MM.1S (cell line): ENCODE measurements around the gene NSF.

Experiments used
- DNase-seq: peaks from one replicate; pipeline ENCODE4 v3.0.0-alpha.2; 2015
- H2AFZ ChIP-seq: fragments of 300-600 bp; sonication (generic); 2 replicates; pipeline ENCODE4 v1.6.0; 2016; ENCODE audit warnings: antibody characterized with exemption, low read length
- H3F3A ChIP-seq: fragments of 300-600 bp; sonication (generic); 2 replicates; pipeline ENCODE4 v1.6.1; 2016; ENCODE audit warnings: mild to moderate bottlenecking, antibody characterized with exemption, low read length, moderate library complexity, mixed read lengths; ENCODE audit not compliant: insufficient read depth
- H3K27ac ChIP-seq: fragments of 300-600 bp; sonication (generic); 2 replicates; pipeline ENCODE4 v1.5.1; 2016; ENCODE audit warnings: mild to moderate bottlenecking, low read length
- H3K27me3 ChIP-seq: fragments of 300-600 bp; sonication (generic); replicated peaks from 2 replicates; pipeline ENCODE4 v1.6.0; 2016; ENCODE audit warnings: low read length; ENCODE audit not compliant: insufficient read depth
- H3K36me3 ChIP-seq: fragments of 300-600 bp; sonication (generic); replicated peaks from 2 replicates; pipeline ENCODE4 v1.6.1; 2016; ENCODE audit warnings: mild to moderate bottlenecking, low read length, mixed read lengths; ENCODE audit not compliant: insufficient read depth
- H3K4me1 ChIP-seq: fragments of 300-600 bp; sonication (generic); 2 replicates; pipeline ENCODE4 v1.6.1; 2016; ENCODE audit warnings: low read length, mixed read lengths
- H3K4me2 ChIP-seq: fragments of 300-600 bp; sonication (generic); 2 replicates; pipeline ENCODE4 v1.6.0; 2016; ENCODE audit warnings: low read depth, low read length
- H3K4me3 ChIP-seq: fragments of 300-600 bp; sonication (generic); 2 replicates; pipeline ENCODE4 v1.5.1; 2016; ENCODE audit warnings: low read length, mixed read lengths
- H3K79me2 ChIP-seq: fragments of 300-600 bp; sonication (generic); 2 replicates; pipeline ENCODE4 v1.6.1; 2016; ENCODE audit warnings: mixed run types, low read length, mixed read lengths
- H3K9ac ChIP-seq: fragments of 300-600 bp; sonication (generic); 2 replicates; pipeline ENCODE4 v1.6.1; 2016; ENCODE audit warnings: low read length, mixed read lengths
- H3K9me2 ChIP-seq: fragments of 300-600 bp; sonication (generic); replicated peaks from 2 replicates; pipeline ENCODE4 v1.6.1; 2016; ENCODE audit warnings: mild to moderate bottlenecking, low read length, mixed read lengths; ENCODE audit not compliant: insufficient read depth
- H3K9me3 ChIP-seq: fragments of 300-600 bp; sonication (generic); replicated peaks from 2 replicates; pipeline ENCODE4 v1.6.1; 2016; ENCODE audit warnings: mild to moderate bottlenecking, low read length, mixed read lengths; ENCODE audit not compliant: insufficient read depth
- H4K20me1 ChIP-seq: fragments of 300-600 bp; sonication (generic); 2 replicates; pipeline ENCODE4 v1.6.1; 2016; ENCODE audit warnings: mild to moderate bottlenecking, low read length, moderate library complexity, mixed read lengths; ENCODE audit not compliant: insufficient read depth
- CTCF ChIP-seq: fragments of 300-600 bp; sonication (generic); IDR thresholded peaks from 2 replicates; pipeline ENCODE4 v1.5.1; 2016; ENCODE audit warnings: antibody characterized with exemption, low read length, mixed read lengths
- EZH2 ChIP-seq: fragments of 300-600 bp; sonication (generic); optimal IDR thresholded peaks from 2 replicates; pipeline ENCODE3; 2017; ENCODE audit warnings: low read depth, mild to moderate bottlenecking, antibody characterized with exemption, low read length, mixed read lengths
- EZH2phosphoT487 ChIP-seq: fragments of 300-600 bp; sonication (generic); IDR thresholded peaks from 2 replicates; pipeline ENCODE4 v1.6.1; 2018; ENCODE audit warnings: antibody characterized with exemption, low read length

NSF gene

DNA sequence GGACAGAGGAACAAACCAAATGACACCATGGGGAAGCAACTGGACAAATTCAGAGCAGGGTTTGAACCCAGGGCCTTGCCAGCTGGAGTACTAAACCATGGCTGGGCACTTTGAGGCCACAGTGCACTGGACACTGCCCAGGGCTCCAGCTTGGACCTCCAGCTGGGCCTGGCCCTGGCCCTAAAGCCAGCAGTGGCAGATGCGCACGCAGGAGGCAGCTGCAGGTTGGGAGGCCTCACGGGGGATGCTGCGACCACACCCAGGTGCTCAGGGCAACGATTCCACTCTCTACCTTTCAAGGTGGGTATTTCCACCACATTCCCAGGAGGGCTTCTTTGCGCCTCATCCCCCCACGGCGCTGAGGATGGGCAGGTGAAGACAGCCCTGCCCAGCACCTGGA, 199.1 kb downstream of the NSF start:
- DNase-seq = no peak
- no peak overlapping the region for H3K4me2 ChIP-seq
- H4K20me1 ChIP-seq = no peaks in the 10 kb centered on the region
- H3K36me3 ChIP-seq = no peaks in the 10 kb centered on the region
- TF ChIP-seq EZH2phosphoT487 = no peak
- no peak for TF ChIP-seq CTCF
- TF ChIP-seq EZH2 = no peak
- H3F3A ChIP-seq = no peaks in the 10 kb centered on the region
- no peak overlapping the region for H3K9ac ChIP-seq
- H3K27me3 ChIP-seq = peaks cover 17% of the 10 kb centered on the region
- no peaks in the 10 kb centered on the region for H3K9me2 ChIP-seq
- H3K79me2 ChIP-seq = no peaks in the 10 kb centered on the region
- no peaks in the 10 kb centered on the region for H3K4me1 ChIP-seq
- H2AFZ ChIP-seq = no peak overlapping the region
- H3K4me3 ChIP-seq = no peak overlapping the region
- H3K9me3 ChIP-seq = no peaks in the 10 kb centered on the region
- no peak overlapping the region for H3K27ac ChIP-seq

DNA sequence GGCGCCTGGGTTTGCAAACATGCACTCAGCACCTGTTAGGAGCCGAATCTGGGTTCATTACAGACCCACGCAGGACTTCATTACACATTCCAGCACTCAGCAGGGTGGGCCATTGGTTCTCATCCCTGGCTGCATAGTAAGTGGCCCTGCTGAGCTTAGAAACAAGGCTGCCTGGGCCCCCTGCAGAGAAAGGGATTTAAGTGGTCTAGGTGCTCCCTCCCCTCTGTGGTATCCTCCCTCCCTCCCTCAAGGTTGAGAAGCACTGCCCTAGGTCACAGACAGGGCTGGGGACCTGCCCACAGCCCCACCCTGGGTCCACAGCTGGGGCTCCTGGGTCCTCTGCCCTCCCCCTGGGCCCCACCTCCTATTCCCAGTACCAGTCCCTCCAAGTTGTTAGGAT, 199.7 kb downstream of the NSF start:
- H3K4me1 ChIP-seq = no peaks in the 10 kb centered on the region
- no peaks in the 10 kb centered on the region for H4K20me1 ChIP-seq
- no peak overlapping the region for H3K4me2 ChIP-seq
- no peaks in the 10 kb centered on the region for H3K36me3 ChIP-seq
- H3K9me2 ChIP-seq = no peaks in the 10 kb centered on the region
- no peaks in the 10 kb centered on the region for H3K79me2 ChIP-seq
- no peaks in the 10 kb centered on the region for H3K9me3 ChIP-seq
- H3F3A ChIP-seq = no peaks in the 10 kb centered on the region
- no peak for DNase-seq
- H3K4me3 ChIP-seq = no peak overlapping the region
- H2AFZ ChIP-seq = no peak overlapping the region
- no peak overlapping the region for H3K9ac ChIP-seq
- H3K27ac ChIP-seq = no peak overlapping the region
- H3K27me3 ChIP-seq = peaks cover 21% of the 10 kb centered on the region
- TF ChIP-seq EZH2phosphoT487 (no peak), EZH2 (no peak), CTCF (no peak)

GRCh38 chr17:46791531-46791930, 201.1 kb downstream of the NSF start:
- DNase-seq = no peak
- no peaks in the 10 kb centered on the region for H4K20me1 ChIP-seq
- TF ChIP-seq CTCF = no peak
- no peak for TF ChIP-seq EZH2phosphoT487
- no peak for TF ChIP-seq EZH2
- H3K27ac ChIP-seq = no peak overlapping the region
- no peaks in the 10 kb centered on the region for H3K9me3 ChIP-seq
- H3K9ac ChIP-seq = no peak overlapping the region
- H3K36me3 ChIP-seq = no peaks in the 10 kb centered on the region
- no peaks in the 10 kb centered on the region for H3K9me2 ChIP-seq
- no peaks in the 10 kb centered on the region for H3K79me2 ChIP-seq
- no peaks in the 10 kb centered on the region for H3F3A ChIP-seq
- H2AFZ ChIP-seq = no peak overlapping the region
- peaks cover 34% of the 10 kb centered on the region for H3K27me3 ChIP-seq
- no peak overlapping the region for H3K4me3 ChIP-seq
- H3K4me2 ChIP-seq = no peak overlapping the region
- H3K4me1 ChIP-seq = no peaks in the 10 kb centered on the region
